ENCODE data around the gene RPS6KB2. TPM values are rescaled to one million over a fixed set of nuclear protein-coding genes. Genes with fewer than 3 reads are reported as not detected.
A peak's percentile ranks its signal among the peaks of the same experiment; 100 is the strongest.

Gene RPS6KB2
- total and polyA plus RNA-seq, 9 of the 15 experiments (the other 6 are each of a cell fraction or from before 2014, with no cell fraction given): 0.42 to 122 (median 82.6) TPM

DNA sequence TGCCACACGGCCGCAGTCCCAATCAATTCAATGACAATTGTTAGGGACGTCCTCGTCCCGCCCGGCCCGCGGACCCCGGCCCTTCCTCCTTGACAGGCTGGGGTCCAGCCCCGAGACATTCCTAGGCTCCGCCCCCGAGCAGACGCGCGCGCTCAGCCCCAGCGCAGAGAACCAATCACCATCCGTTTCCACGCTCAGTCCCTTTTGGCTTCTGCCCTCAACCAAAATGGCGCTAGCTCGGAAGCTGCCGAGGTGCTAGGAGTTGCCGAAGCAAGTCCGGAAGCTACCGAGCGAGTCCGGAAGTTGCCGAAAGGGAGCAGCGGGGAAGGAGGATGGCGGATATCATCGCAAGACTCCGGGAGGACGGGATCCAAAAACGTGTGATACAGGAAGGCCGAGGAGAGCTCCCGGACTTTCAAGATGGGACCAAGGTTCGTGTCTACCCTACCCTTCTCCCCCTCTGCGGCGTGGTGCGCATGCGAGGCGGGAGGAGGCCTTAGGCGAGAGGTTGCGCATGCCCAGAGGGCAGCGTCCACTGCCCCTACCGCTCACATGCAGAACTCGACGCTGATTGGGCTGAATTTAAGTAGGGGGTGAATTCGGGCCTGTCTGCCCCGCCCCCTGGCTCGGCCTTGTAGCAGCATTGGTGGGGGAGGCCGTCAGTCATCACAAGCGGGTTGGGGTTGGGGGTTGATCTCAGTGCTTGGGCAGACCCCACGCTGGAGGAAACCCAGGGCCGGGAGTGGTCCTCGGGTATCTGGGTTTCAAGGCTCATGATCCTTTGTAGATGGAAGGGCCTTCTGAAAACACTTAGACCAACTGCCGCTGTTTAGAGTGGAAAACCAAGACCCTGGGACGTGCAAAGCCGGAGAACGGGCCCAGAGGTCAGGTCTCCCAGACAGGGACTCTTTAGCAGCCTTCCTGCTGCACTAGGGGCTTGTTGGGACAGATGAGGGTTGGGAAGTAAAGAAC is 54.8 kb downstream of the RPS6KB2 start, which contains the start of gene AIP (continued):
- TF ChIP-seq, protein P1, sequence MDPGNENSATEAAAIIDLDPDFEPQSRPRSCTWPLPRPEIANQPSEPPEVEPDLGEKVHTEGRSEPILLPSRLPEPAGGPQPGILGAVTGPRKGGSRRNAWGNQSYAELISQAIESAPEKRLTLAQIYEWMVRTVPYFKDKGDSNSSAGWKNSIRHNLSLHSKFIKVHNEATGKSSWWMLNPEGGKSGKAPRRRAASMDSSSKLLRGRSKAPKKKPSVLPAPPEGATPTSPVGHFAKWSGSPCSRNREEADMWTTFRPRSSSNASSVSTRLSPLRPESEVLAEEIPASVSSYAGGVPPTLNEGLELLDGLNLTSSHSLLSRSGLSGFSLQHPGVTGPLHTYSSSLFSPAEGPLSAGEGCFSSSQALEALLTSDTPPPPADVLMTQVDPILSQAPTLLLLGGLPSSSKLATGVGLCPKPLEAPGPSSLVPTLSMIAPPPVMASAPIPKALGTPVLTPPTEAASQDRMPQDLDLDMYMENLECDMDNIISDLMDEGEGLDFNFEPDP (CRISPR knock-in tag; IDR thresholded peaks at IDR 0.05): no peak
- TF ChIP-seq MAFF (IDR thresholded peaks at IDR 0.05; ENCODE audit: low read length) (no peak), SMAD4 (CRISPR knock-in tag; conservative IDR thresholded peaks at IDR 0.05) (peak; percentile 7; the same call in 1 of the 2 replicates), CLOCK (CRISPR knock-in tag; IDR thresholded peaks at IDR 0.05; ENCODE audit: borderline replicate concordance) (no peak), ZNF655 (CRISPR knock-in tag; IDR thresholded peaks at IDR 0.05) (no peak)
- TF ChIP-seq, protein P2, sequence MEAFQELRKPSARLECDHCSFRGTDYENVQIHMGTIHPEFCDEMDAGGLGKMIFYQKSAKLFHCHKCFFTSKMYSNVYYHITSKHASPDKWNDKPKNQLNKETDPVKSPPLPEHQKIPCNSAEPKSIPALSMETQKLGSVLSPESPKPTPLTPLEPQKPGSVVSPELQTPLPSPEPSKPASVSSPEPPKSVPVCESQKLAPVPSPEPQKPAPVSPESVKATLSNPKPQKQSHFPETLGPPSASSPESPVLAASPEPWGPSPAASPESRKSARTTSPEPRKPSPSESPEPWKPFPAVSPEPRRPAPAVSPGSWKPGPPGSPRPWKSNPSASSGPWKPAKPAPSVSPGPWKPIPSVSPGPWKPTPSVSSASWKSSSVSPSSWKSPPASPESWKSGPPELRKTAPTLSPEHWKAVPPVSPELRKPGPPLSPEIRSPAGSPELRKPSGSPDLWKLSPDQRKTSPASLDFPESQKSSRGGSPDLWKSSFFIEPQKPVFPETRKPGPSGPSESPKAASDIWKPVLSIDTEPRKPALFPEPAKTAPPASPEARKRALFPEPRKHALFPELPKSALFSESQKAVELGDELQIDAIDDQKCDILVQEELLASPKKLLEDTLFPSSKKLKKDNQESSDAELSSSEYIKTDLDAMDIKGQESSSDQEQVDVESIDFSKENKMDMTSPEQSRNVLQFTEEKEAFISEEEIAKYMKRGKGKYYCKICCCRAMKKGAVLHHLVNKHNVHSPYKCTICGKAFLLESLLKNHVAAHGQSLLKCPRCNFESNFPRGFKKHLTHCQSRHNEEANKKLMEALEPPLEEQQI (IDR thresholded peaks at IDR 0.05): no peak

Data from K562 (cell line).